Measurements from ENCODE around the gene VRTN.

- TF ChIP-seq CTCF (IDR thresholded peaks at IDR 0.05) (no peak), POLR2A (IDR thresholded peaks at IDR 0.05) (no peak), POLR2AphosphoS5 (IDR thresholded peaks at IDR 0.05) (no peak)
Observed at GRCh38 chr14:74348241-74348734, at the start of gene VRTN.

Data from prostate gland (tissue), 2 donors.